Measurements from ENCODE around the gene MZT2A.
"Not testable (repeated sequence)": the region's sequence is repeated elsewhere in the genome, so short reads cannot be mapped to it uniquely, and the experiment has no call there.

MZT2A gene

GRCh38 chr2:131445896-131446295 lies 46.3 kb downstream of the MZT2A start:
- DNase-seq = no peak

DNA sequence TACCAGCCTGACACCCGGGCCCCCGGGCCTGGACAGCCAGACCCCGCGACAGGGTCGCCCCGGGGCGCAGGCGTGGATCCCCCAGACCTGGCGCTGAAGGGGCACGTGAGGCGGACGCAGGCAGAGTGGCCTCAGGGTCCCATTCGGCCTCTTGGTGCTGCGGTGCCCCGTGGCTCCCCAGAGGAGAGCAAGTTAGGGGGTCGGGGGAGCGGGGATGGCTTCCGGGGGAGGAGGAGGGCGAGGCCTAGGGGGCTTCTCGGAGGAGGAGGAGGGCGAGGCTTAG lies 46.7 kb downstream of the MZT2A start:
- DNase-seq = not testable (repeated sequence)

GRCh38 chr2:131444736-131445514 lies 47.3 kb downstream of the MZT2A start:
- not testable (repeated sequence) for DNase-seq

- DNase-seq = not testable (repeated sequence)
Observed at GRCh38 chr2:131440742-131441468, 51.3 kb downstream of the MZT2A start.

Measured in stimulated activated CD4-positive, alpha-beta T cell treated with anti-CD3 and anti-CD28 coated beads, Interleukin-4, amount 100 ng/mL, for 4 hours (primary cell).